Stomach (tissue), 4 donors: Measurements from ENCODE around the gene PRND.

Experiments
- POLR2A ChIP-seq, 4 donors: fragments of 450-650 bp; IDR thresholded peaks; one replicate each; pipeline ENCODE4 v1.6.1; 2016; ENCODE audit warnings: antibody characterized with exemption in 4 of 4, control low read depth in 2 of 4, mild to moderate bottlenecking in 1 of 4, moderate library complexity in 1 of 4
- TF ChIP-seq, protein P1 (sequence below), 7 experiments: fragments of 450-650 bp in 4 of 7; fragments of 200-600 bp in 3 of 7; sonication (generic) in 3 of 7; IDR thresholded peaks; one replicate each; pipeline ENCODE4 v1.5.1; 2016 to 2019; ENCODE audit warnings: antibody characterized with exemption in 7 of 7, control low read depth in 2 of 7, mild to moderate bottlenecking in 1 of 7

DNA sequence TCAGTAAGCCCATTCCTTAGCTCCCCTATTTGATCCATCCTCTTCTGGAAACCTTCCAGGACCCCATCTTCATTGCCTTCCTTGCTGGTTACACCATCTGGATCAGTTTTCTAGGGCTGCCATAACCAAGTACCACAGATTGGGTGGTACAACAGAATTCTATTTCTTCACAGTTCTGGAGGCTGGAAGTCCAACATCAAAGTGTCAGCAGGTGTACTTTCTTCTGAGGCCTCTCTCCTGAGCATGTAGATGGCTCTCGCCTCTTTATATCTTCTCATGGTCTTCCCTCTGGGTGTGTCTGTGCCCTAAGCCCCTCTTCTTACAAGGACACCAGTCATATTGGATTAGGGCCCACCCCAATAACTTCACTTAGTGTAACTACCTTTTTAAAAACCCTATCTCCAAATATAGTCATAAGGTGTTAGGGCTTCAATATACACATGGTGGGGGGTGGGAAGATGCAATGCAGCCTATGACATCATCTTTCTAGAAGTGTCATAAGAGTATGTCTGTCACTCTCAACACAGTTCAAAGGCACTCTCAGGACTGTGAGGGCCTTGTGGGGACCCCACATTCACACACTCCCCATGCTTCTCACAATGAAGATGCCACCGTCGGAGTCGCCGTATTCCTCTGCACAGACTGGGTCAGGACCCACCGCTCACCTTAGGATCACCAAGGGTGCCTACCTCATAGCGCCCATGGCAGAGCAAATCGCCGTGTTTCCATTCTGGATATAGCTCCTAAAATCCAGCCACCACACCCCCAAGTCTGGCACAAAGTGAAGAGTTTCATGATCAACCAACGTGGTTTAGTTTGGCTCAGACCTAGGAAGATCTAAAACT, 12.2 kb upstream of the PRND start:
- TF ChIP-seq, protein P1, sequence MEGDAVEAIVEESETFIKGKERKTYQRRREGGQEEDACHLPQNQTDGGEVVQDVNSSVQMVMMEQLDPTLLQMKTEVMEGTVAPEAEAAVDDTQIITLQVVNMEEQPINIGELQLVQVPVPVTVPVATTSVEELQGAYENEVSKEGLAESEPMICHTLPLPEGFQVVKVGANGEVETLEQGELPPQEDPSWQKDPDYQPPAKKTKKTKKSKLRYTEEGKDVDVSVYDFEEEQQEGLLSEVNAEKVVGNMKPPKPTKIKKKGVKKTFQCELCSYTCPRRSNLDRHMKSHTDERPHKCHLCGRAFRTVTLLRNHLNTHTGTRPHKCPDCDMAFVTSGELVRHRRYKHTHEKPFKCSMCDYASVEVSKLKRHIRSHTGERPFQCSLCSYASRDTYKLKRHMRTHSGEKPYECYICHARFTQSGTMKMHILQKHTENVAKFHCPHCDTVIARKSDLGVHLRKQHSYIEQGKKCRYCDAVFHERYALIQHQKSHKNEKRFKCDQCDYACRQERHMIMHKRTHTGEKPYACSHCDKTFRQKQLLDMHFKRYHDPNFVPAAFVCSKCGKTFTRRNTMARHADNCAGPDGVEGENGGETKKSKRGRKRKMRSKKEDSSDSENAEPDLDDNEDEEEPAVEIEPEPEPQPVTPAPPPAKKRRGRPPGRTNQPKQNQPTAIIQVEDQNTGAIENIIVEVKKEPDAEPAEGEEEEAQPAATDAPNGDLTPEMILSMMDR (IDR thresholded peaks at IDR 0.05) = no peak
- TF ChIP-seq POLR2A (IDR thresholded peaks at IDR 0.05) = no peak
